OCI-LY1 (cell line): Measurements from ENCODE around the gene GBF1.

Experiments used
- CTCF ChIP-seq: fragments of 200-600 bp; sonication (generic), shearing (Covaris generic); IDR thresholded peaks from 2 replicates; pipeline ENCODE4 v1.5.1; 2017; ENCODE audit warnings: mild to moderate bottlenecking, antibody characterized with exemption, low read length, moderate library complexity, mixed read lengths
- EZH2 ChIP-seq: fragments of 200-600 bp; sonication (generic), shearing (Covaris generic); IDR thresholded peaks from 2 replicates; pipeline ENCODE4 v1.8.0; 2017; ENCODE audit warnings: borderline replicate concordance, mixed run types, mild to moderate bottlenecking, antibody characterized with exemption, low read length, moderate library complexity, mixed read lengths

GRCh38 chr10:102409604-102410428 lies 164.5 kb downstream of the GBF1 start:
- TF ChIP-seq CTCF (no peak), EZH2 (no peak)
